HepG2 (cell line): ENCODE results near the gene BRAT1. TPM values are rescaled to one million over a fixed set of nuclear protein-coding genes. Genes with fewer than 3 reads are reported as not detected.

Source experiments
- ATAC-seq: fragments of 200-7000 bp; cut with Tn5 transposase; 3 replicates; pipeline ENCODE4 v1.9.1; 2020; ENCODE audit warnings: mild to moderate bottlenecking, moderate library complexity
- BruUV-seq: library from RNA; stranded (reverse); fragments of 400-500 nt; replicated peaks from 2 replicates; lab custom pipeline; 2021; lab: Mats Ljungman, UMichigan
- CTCF ChIA-PET: fragments of 300-600 bp; formaldehyde crosslinking; extraction: SDS; loops from one replicate; lab custom pipeline; 2021; ENCODE audit warnings: low total read pairs, inconsistent platforms, low intra/inter-chr PET ratio; lab: Yijun Ruan, JAX
- POLR2A ChIA-PET: fragments of 350-600 bp; sonication (Branson Sonifier 250); formaldehyde crosslinking; loops from one replicate; lab custom pipeline; 2020; ENCODE audit warnings: antibody characterized with exemption, inconsistent platforms; lab: Yijun Ruan, JAX
- DNase-seq: peaks from one replicate; pipeline ENCODE4 v3.0.0-alpha.2; 2015; ENCODE audit warnings: low spot score
- FAIRE-seq: peaks from 3 replicates; lab custom pipeline; 2011; peaks lifted over from hg19 to GRCh38; lab: Jason Lieb, UNC
- H2AFZ ChIP-seq: one replicate; pipeline ENCODE4 v1.6.1; 2011; ENCODE audit warnings: low read length, inconsistent platforms
- H3K27ac ChIP-seq: fragments of 300-600 bp; 3 replicates; pipeline ENCODE4 v1.8.0; 2011; ENCODE audit warnings: mixed run types, mild to moderate bottlenecking, mixed read lengths, low read length, inconsistent platforms; ENCODE audit not compliant: insufficient read depth; ENCODE audit errors: extremely low read length
- H3K27me3 ChIP-seq, 2 experiments: fragments of 200-600 bp in 1 of 2; 2 replicates in 1 of 2; 3 replicates in 1 of 2; pipeline versions ENCODE4 v1.6.0 to v1.8.0; 2011; ENCODE audit warnings: low read length in 2 of 2, mild to moderate bottlenecking in 2 of 2, moderate library complexity in 2 of 2, inconsistent platforms in 1 of 2; ENCODE audit not compliant: insufficient read depth in 2 of 2, control insufficient read depth in 1 of 2
- H3K36me3 ChIP-seq, 2 experiments: fragments of 200-600 bp in 1 of 2; replicated peaks in 1 of 2; 2 replicates in 1 of 2; 3 replicates in 1 of 2; pipeline versions ENCODE4 v1.5.1 to v1.8.0; 2011; ENCODE audit warnings: low read length in 2 of 2, inconsistent platforms in 1 of 2; ENCODE audit not compliant: insufficient read depth in 2 of 2, control insufficient read depth in 1 of 2
- H3K4me1 ChIP-seq: 2 replicates; pipeline ENCODE4 v1.5.1; 2012; ENCODE audit warnings: low read length, inconsistent platforms; ENCODE audit not compliant: insufficient read depth
- H3K4me2 ChIP-seq: 2 replicates; pipeline ENCODE4 v1.6.0; 2011; ENCODE audit warnings: low read depth, low read length, inconsistent platforms
- H3K4me3 ChIP-seq, 3 experiments: fragments of 200-600 bp in 1 of 3; sonication (generic), shearing (Covaris generic) in 1 of 3; replicated peaks in 1 of 3; 2 replicates each; pipeline ENCODE4 v1.5.1; 2011 to 2016; ENCODE audit warnings: low read length in 3 of 3, inconsistent platforms in 2 of 3, low read depth in 2 of 3, mild to moderate bottlenecking in 2 of 3, control low read depth in 1 of 3, mixed read lengths in 1 of 3; ENCODE audit not compliant: insufficient read depth in 1 of 3
- H3K79me2 ChIP-seq: one replicate; pipeline ENCODE4 v1.6.1; 2011; ENCODE audit warnings: low read length, inconsistent platforms; ENCODE audit not compliant: insufficient read depth
- H3K9ac ChIP-seq: 2 replicates; pipeline ENCODE4 v1.6.0; 2011; ENCODE audit warnings: mild to moderate bottlenecking, low read depth, low read length, inconsistent platforms; ENCODE audit not compliant: insufficient read depth
- H3K9me3 ChIP-seq: 2 replicates; pipeline ENCODE4 v1.5.1; 2012; ENCODE audit warnings: mild to moderate bottlenecking, low read length
- H4K20me1 ChIP-seq: 2 replicates; pipeline ENCODE4 v1.6.0; 2011; ENCODE audit warnings: inconsistent platforms, mild to moderate bottlenecking, low read length, moderate library complexity; ENCODE audit not compliant: insufficient read depth
- IRF1 ChIP-seq: sonication (generic); formaldehyde crosslinking; IDR thresholded peaks from 2 replicates; pipeline ENCODE4 v1.4.0; 2020; ENCODE audit warnings: low read depth, mild to moderate bottlenecking, missing genetic modification reagents
- IRF2 ChIP-seq: IDR thresholded peaks from 2 replicates; pipeline ENCODE4 v1.6.1; 2018; ENCODE audit warnings: missing genetic modification reagents, missing compliant biosample characterization
- MED8 ChIP-seq: sonication (generic); formaldehyde crosslinking; IDR thresholded peaks from 2 replicates; pipeline ENCODE4 v1.8.1; 2023; ENCODE audit warnings: mild to moderate bottlenecking, missing genetic modification reagents; ENCODE audit not compliant: insufficient replicate concordance
- ZFP36L1 ChIP-seq: sonication (generic); formaldehyde crosslinking; IDR thresholded peaks from 2 replicates; pipeline ENCODE4 v1.8.0; 2022; ENCODE audit warnings: mild to moderate bottlenecking, missing genetic modification reagents, moderate library complexity
- ZNF234 ChIP-seq: sonication (generic); formaldehyde crosslinking; conservative IDR thresholded peaks from 2 replicates; pipeline ENCODE4 v1.5.1; 2020; ENCODE audit warnings: mild to moderate bottlenecking, missing genetic modification reagents
- ZNF263 ChIP-seq: sonication (generic); formaldehyde crosslinking; IDR thresholded peaks from 2 replicates; pipeline ENCODE4 v1.4.0; 2020; ENCODE audit warnings: missing genetic modification reagents
- ZNF350 ChIP-seq: sonication (generic); formaldehyde crosslinking; IDR thresholded peaks from 2 replicates; pipeline ENCODE4 v1.4.0; 2020; ENCODE audit warnings: mild to moderate bottlenecking, low read depth, missing genetic modification reagents, borderline replicate concordance
- ZNF570 ChIP-seq: sonication (generic); formaldehyde crosslinking; IDR thresholded peaks from 2 replicates; pipeline ENCODE4 v1.4.0; 2020; ENCODE audit warnings: mild to moderate bottlenecking, missing genetic modification reagents, borderline replicate concordance
- WGBS: methylation state at CpG from one replicate; pipeline ENCODE4 v1.1.6; 2017; ENCODE audit warnings: low lambda C conversion rate; 5-methylcytosine and 5-hydroxymethylcytosine counted together
- in situ Hi-C: cut with HindIII; loops from 2 replicates; pipeline ENCODE4 v1.10.0; 2017; ENCODE audit warnings: low pct_unique_long_range_greater_than_20kb; ENCODE audit not compliant: extremely low pct_ligation_motif_present
- intact Hi-C: fragments of 100-400 bp; cut with micrococcal nuclease; formaldehyde crosslinking; loops from one replicate; pipeline ENCODE4 v1.10.0; 2022; ENCODE audit not compliant: unreplicated experiment
- polyA plus RNA-seq, 8 experiments: library from polyadenylated mRNA; depleted of rRNA in 3 of 8; stranded (reverse) in 7 of 8; unstranded in 1 of 8; fragments of >200 nt; fragmentation: Illumina TruSeq in 4 of 8; extraction: Trizol in 4 of 8; gene quantifications; 2 replicates each; pipeline versions ENCODE4 v1.2.1 to v1.2.3, GENCODE V29; 2011 to 2016; ENCODE audit warnings: low read depth in 4 of 8, missing spikeins in 1 of 8, mixed read lengths in 1 of 8; ENCODE audit not compliant: insufficient read depth in 1 of 8
- total RNA-seq, 5 experiments: library from RNA; depleted of rRNA; stranded (reverse); fragments of >200 nt; fragmentation: Illumina TruSeq; extraction: Trizol; gene quantifications; 2 replicates each; pipeline ENCODE4 v1.2.3, GENCODE V29; 2016; ENCODE audit warnings: low read depth in 1 of 5
- TF ChIP-seq, protein P1 (sequence below): sonication (generic); formaldehyde crosslinking; IDR thresholded peaks from 2 replicates; pipeline ENCODE4 v1.5.1; 2020; ENCODE audit warnings: mild to moderate bottlenecking, missing genetic modification reagents, moderate library complexity
- TF ChIP-seq, protein P2 (sequence below): sonication (generic); formaldehyde crosslinking; IDR thresholded peaks from 2 replicates; pipeline ENCODE4 v1.9.0; 2021; ENCODE audit warnings: mild to moderate bottlenecking, missing genetic modification reagents

The BRAT1 gene
- total and polyA plus RNA-seq, 2 of the 13 experiments (the other 11 are each of a cell fraction or from before 2014, with no cell fraction given) = 10.2 to 20.3 TPM

DNA sequence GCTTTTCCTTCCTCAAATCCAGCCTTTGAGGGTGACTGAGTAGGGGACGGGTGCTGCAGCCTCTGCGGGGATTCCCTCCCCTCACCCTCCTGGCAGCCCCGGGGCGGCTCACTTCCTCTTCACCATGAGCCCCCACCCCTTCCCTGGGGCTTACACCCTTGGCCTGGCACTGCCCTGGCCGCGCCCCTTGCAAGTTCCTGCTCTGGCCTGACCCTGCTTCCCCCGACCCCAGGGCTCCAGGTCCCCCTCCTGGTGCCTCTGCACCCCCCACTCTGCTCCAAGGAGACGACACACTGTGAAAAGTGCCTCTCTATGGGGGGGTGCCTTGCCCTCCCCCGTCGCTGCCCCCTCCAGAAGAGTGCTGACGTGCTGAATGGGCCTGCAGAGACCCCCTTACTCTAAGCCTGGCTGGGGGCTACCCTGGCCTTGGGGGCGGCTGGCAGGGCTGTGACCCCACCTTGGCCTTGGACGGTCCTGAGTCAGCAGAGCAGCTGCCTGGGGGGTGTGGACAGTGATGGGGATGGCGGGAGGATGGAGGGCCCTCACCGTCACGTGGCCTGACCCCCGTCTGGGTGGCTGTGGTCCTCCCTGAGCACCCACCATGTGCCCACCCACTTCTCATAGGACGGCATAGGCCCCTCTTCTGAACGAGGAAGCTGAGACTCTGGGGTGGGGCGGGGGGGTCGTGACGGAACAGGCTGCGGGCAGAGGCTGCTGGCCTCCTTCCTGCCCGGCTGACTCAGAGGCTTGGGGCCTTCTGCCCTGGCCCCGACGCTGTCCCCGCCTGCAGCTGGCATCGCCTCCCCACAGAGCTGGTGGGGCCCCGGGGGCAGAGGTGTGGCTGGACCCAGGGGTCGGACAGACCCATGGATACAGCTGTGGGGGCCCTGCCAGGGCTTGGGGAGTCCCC lies 25.9 kb downstream of the BRAT1 start:
- WGBS = 20% methylated on average over 14 of the region's 30 CpGs
- TF ChIP-seq ZNF570 (no peak), MED8 (no peak), ZNF263 (peak; percentile 40; the same call in 1 of the 2 replicates), ZFP36L1 (no peak), ZNF234 (no peak), ZNF350 (CRISPR knock-in tag) (0 out of 2 replicates have a peak, but pooled peaks have one; percentile 30), IRF1 (CRISPR knock-in tag) (no peak), IRF2 (CRISPR knock-in tag) (no peak)
- TF ChIP-seq, protein P1, sequence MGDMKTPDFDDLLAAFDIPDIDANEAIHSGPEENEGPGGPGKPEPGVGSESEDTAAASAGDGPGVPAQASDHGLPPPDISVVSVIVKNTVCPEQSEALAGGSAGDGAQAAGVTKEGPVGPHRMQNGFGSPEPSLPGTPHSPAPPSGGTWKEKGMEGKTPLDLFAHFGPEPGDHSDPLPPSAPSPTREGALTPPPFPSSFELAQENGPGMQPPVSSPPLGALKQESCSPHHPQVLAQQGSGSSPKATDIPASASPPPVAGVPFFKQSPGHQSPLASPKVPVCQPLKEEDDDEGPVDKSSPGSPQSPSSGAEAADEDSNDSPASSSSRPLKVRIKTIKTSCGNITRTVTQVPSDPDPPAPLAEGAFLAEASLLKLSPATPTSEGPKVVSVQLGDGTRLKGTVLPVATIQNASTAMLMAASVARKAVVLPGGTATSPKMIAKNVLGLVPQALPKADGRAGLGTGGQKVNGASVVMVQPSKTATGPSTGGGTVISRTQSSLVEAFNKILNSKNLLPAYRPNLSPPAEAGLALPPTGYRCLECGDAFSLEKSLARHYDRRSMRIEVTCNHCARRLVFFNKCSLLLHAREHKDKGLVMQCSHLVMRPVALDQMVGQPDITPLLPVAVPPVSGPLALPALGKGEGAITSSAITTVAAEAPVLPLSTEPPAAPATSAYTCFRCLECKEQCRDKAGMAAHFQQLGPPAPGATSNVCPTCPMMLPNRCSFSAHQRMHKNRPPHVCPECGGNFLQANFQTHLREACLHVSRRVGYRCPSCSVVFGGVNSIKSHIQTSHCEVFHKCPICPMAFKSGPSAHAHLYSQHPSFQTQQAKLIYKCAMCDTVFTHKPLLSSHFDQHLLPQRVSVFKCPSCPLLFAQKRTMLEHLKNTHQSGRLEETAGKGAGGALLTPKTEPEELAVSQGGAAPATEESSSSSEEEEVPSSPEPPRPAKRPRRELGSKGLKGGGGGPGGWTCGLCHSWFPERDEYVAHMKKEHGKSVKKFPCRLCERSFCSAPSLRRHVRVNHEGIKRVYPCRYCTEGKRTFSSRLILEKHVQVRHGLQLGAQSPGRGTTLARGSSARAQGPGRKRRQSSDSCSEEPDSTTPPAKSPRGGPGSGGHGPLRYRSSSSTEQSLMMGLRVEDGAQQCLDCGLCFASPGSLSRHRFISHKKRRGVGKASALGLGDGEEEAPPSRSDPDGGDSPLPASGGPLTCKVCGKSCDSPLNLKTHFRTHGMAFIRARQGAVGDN (CRISPR knock-in tag) = peak; percentile 29; the same call in 1 of the 2 replicates
- TF ChIP-seq, protein P2, sequence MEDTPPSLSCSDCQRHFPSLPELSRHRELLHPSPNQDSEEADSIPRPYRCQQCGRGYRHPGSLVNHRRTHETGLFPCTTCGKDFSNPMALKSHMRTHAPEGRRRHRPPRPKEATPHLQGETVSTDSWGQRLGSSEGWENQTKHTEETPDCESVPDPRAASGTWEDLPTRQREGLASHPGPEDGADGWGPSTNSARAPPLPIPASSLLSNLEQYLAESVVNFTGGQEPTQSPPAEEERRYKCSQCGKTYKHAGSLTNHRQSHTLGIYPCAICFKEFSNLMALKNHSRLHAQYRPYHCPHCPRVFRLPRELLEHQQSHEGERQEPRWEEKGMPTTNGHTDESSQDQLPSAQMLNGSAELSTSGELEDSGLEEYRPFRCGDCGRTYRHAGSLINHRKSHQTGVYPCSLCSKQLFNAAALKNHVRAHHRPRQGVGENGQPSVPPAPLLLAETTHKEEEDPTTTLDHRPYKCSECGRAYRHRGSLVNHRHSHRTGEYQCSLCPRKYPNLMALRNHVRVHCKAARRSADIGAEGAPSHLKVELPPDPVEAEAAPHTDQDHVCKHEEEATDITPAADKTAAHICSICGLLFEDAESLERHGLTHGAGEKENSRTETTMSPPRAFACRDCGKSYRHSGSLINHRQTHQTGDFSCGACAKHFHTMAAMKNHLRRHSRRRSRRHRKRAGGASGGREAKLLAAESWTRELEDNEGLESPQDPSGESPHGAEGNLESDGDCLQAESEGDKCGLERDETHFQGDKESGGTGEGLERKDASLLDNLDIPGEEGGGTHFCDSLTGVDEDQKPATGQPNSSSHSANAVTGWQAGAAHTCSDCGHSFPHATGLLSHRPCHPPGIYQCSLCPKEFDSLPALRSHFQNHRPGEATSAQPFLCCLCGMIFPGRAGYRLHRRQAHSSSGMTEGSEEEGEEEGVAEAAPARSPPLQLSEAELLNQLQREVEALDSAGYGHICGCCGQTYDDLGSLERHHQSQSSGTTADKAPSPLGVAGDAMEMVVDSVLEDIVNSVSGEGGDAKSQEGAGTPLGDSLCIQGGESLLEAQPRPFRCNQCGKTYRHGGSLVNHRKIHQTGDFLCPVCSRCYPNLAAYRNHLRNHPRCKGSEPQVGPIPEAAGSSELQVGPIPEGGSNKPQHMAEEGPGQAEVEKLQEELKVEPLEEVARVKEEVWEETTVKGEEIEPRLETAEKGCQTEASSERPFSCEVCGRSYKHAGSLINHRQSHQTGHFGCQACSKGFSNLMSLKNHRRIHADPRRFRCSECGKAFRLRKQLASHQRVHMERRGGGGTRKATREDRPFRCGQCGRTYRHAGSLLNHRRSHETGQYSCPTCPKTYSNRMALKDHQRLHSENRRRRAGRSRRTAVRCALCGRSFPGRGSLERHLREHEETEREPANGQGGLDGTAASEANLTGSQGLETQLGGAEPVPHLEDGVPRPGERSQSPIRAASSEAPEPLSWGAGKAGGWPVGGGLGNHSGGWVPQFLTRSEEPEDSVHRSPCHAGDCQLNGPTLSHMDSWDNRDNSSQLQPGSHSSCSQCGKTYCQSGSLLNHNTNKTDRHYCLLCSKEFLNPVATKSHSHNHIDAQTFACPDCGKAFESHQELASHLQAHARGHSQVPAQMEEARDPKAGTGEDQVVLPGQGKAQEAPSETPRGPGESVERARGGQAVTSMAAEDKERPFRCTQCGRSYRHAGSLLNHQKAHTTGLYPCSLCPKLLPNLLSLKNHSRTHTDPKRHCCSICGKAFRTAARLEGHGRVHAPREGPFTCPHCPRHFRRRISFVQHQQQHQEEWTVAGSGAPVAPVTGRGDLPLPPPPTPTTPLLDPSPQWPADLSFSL (CRISPR knock-in tag) = no peak

More for the DNA sequence above, 25.9 kb downstream of the BRAT1 start:
- no peaks in the 10 kb centered on the region for H3K79me2 ChIP-seq
- no peak overlapping the region for H3K4me3 ChIP-seq
- H2AFZ ChIP-seq = no peak overlapping the region
- H3K9me3 ChIP-seq = no peaks in the 10 kb centered on the region
- no peak for FAIRE-seq
- H3K9ac ChIP-seq = no peak overlapping the region
- BruUV-seq = no TSS peak
- H3K4me1 ChIP-seq = peaks cover 43% of the 10 kb centered on the region
- peaks cover 0 to 11% of the 10 kb centered on the region in 2 experiments; a peak in 1 of 5 replicates for H3K27me3 ChIP-seq
- in situ Hi-C loops (no loop called here), intact Hi-C loops (no loop called here)
- DNase-seq = no peak
- H3K36me3 ChIP-seq = no peaks in the 10 kb centered on the region
- CTCF ChIA-PET = no interaction called here
- POLR2A ChIA-PET = no interaction called here
- H3K27ac ChIP-seq = no peak overlapping the region
- no peak for ATAC-seq
- H4K20me1 ChIP-seq = no peaks in the 10 kb centered on the region
- no peak overlapping the region for H3K4me2 ChIP-seq
